ENCODE data around the gene C1orf210.

DNA sequence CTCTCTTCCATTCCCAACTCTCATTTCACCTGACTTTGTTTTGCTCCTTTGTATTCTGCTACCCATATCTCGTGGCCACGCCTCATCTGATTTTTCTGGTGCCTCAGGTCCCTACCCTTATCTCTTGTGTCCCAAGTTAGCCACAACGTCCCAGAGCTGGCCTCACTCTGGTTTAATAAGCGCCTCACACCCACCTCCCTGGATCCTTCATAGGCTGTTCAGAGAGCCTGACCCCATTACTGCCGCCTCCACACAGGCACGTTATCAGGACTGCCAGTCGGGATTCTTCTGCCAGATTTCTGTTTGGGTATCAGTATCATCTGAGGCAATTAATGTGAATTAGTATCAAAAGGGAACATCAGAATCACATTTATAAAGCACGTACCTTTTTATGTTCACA lies 50.3 kb downstream of the C1orf210 start:
- TF ChIP-seq, protein P1, sequence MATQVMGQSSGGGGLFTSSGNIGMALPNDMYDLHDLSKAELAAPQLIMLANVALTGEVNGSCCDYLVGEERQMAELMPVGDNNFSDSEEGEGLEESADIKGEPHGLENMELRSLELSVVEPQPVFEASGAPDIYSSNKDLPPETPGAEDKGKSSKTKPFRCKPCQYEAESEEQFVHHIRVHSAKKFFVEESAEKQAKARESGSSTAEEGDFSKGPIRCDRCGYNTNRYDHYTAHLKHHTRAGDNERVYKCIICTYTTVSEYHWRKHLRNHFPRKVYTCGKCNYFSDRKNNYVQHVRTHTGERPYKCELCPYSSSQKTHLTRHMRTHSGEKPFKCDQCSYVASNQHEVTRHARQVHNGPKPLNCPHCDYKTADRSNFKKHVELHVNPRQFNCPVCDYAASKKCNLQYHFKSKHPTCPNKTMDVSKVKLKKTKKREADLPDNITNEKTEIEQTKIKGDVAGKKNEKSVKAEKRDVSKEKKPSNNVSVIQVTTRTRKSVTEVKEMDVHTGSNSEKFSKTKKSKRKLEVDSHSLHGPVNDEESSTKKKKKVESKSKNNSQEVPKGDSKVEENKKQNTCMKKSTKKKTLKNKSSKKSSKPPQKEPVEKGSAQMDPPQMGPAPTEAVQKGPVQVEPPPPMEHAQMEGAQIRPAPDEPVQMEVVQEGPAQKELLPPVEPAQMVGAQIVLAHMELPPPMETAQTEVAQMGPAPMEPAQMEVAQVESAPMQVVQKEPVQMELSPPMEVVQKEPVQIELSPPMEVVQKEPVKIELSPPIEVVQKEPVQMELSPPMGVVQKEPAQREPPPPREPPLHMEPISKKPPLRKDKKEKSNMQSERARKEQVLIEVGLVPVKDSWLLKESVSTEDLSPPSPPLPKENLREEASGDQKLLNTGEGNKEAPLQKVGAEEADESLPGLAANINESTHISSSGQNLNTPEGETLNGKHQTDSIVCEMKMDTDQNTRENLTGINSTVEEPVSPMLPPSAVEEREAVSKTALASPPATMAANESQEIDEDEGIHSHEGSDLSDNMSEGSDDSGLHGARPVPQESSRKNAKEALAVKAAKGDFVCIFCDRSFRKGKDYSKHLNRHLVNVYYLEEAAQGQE (IDR thresholded peaks at IDR 0.05), result no peak
- TF ChIP-seq POLR2A (IDR thresholded peaks at IDR 0.05; ENCODE audit: low read length), result no peak
- TF ChIP-seq, protein P2, sequence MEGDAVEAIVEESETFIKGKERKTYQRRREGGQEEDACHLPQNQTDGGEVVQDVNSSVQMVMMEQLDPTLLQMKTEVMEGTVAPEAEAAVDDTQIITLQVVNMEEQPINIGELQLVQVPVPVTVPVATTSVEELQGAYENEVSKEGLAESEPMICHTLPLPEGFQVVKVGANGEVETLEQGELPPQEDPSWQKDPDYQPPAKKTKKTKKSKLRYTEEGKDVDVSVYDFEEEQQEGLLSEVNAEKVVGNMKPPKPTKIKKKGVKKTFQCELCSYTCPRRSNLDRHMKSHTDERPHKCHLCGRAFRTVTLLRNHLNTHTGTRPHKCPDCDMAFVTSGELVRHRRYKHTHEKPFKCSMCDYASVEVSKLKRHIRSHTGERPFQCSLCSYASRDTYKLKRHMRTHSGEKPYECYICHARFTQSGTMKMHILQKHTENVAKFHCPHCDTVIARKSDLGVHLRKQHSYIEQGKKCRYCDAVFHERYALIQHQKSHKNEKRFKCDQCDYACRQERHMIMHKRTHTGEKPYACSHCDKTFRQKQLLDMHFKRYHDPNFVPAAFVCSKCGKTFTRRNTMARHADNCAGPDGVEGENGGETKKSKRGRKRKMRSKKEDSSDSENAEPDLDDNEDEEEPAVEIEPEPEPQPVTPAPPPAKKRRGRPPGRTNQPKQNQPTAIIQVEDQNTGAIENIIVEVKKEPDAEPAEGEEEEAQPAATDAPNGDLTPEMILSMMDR (IDR thresholded peaks at IDR 0.05), result no peak
- no peak for TF ChIP-seq JUNB (IDR thresholded peaks at IDR 0.05)
- TF ChIP-seq MAZ (IDR thresholded peaks at IDR 0.05; ENCODE audit: borderline replicate concordance, low read depth, low read length), result no peak
- TF ChIP-seq RAD21 (conservative IDR thresholded peaks at IDR 0.05 in 1 of 2, IDR thresholded peaks at IDR 0.05 in 1 of 2), result no peak
- no peak for TF ChIP-seq FOSB (CRISPR knock-in tag; IDR thresholded peaks at IDR 0.05)
- no peak for TF ChIP-seq EP300 (IDR thresholded peaks at IDR 0.05)
- no peak for TF ChIP-seq CEBPB (IDR thresholded peaks at IDR 0.05)
- TF ChIP-seq TP53 (CRISPR knock-in tag; IDR thresholded peaks at IDR 0.05), result no peak
- no peak for TF ChIP-seq GATA3 (IDR thresholded peaks at IDR 0.05; ENCODE audit: borderline replicate concordance)
